ENCODE data around the gene KLHL8. TPM values are rescaled to one million over a fixed set of nuclear protein-coding genes. Genes with fewer than 3 reads are reported as not detected.

KLHL8 gene
- total RNA-seq, 2 donors from 2014 or later: 4.9 to 12.2 TPM

DNA sequence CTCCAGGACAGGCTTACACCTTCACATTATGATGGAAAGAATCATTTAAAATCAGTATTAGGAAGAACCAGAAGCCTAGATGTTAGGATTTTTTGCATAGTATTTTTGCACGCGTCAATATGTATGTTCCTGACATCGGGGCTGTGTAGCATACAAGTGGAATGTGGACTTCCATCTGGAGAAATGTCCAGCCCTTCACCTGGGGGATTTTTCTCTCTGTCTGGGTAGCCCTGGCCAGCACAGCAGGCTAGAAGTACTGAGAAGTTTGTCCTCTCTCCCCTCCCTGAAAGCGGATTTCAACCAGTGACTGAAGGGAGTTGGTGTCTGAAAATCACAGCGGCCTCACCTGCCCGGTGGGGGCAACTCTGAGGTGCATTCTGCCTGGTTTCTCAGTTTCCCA is 10.4 kb upstream of the KLHL8 start:
- Histone ChIP-seq H3K27ac (no peak overlapping the region), H3K27me3 (replicated peaks; ENCODE audit: insufficient read depth) (no peaks in the 10 kb centered on the region), H3K4me1 (ENCODE audit: control insufficient read depth in 1 of 2, low read depth in 2 of 2) (no peaks in the 10 kb centered on the region), H3K4me3 (no peak overlapping the region), H3K36me3 (no peaks in the 10 kb centered on the region), H3K9me3 (no peaks in the 10 kb centered on the region)
- TF ChIP-seq, protein P1, sequence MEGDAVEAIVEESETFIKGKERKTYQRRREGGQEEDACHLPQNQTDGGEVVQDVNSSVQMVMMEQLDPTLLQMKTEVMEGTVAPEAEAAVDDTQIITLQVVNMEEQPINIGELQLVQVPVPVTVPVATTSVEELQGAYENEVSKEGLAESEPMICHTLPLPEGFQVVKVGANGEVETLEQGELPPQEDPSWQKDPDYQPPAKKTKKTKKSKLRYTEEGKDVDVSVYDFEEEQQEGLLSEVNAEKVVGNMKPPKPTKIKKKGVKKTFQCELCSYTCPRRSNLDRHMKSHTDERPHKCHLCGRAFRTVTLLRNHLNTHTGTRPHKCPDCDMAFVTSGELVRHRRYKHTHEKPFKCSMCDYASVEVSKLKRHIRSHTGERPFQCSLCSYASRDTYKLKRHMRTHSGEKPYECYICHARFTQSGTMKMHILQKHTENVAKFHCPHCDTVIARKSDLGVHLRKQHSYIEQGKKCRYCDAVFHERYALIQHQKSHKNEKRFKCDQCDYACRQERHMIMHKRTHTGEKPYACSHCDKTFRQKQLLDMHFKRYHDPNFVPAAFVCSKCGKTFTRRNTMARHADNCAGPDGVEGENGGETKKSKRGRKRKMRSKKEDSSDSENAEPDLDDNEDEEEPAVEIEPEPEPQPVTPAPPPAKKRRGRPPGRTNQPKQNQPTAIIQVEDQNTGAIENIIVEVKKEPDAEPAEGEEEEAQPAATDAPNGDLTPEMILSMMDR (IDR thresholded peaks at IDR 0.05): no peak
- ATAC-seq (ENCODE audit: insufficient number of reproducible peaks, low FRiP score, low read depth) (no peak), DNase-seq (ENCODE audit: low spot score) (no peak)

DNA sequence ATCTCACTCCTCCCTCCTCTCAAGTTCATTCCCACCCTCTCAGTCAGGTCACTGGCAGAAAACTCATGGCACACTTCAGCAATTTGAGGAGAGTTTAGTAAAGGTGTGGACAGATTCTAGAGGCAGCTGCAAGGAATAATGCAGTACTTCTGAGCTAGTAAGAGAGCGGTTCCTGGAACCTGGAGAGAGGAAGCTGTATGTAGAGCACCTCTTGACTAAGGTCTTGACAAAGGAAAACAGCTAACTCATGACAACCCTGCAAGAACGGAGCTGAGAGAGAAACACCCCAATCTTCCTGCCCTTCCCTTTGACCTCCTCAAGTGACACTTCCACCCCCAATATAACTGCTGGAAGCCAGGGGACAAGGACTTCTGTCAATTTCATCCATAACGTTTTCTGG is 9.6 kb upstream of the KLHL8 start:
- no peaks in the 10 kb centered on the region for H3K27me3 ChIP-seq (replicated peaks; ENCODE audit: insufficient read depth)
- no peak overlapping the region for H3K27ac ChIP-seq
- DNase-seq (ENCODE audit: low spot score): no peak
- no peak for ATAC-seq (ENCODE audit: insufficient number of reproducible peaks, low FRiP score, low read depth)
- H3K4me3 ChIP-seq: no peak overlapping the region
- no peaks in the 10 kb centered on the region for H3K4me1 ChIP-seq (ENCODE audit: control insufficient read depth in 1 of 2, low read depth in 2 of 2)
- TF ChIP-seq, protein P1 (IDR thresholded peaks at IDR 0.05): no peak
- H3K9me3 ChIP-seq: no peaks in the 10 kb centered on the region
- H3K36me3 ChIP-seq: no peaks in the 10 kb centered on the region

DNA sequence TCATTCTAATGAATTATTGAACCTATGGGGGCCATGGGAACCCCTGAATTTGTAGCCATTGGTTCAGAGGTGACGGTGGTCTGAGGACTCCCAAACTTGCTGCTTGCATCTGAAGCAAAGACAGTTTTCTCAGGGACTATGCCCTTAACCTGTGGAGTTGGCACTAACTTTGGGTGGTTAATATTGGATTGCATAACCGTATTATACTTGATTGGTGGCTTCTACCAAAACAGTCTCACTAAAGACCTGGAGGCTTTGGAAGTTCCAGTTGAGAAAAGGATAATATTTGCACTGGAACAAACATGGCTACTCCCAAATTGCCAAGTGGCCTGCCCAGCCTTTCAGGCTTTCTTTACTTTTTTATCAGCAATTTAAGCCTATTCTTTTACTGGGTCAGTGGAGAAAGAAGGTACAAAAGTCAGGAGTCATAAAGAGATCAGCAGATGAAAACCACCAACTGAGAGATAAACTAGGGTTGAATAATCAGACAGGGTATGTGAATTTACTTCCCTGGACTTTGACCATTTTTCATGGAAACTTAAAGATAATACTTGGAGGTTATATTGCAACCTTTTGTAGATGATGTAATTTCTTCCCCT is 7.9 kb upstream of the KLHL8 start:
- no peak for DNase-seq (ENCODE audit: low spot score)
- TF ChIP-seq, protein P1 (IDR thresholded peaks at IDR 0.05): no peak

DNA sequence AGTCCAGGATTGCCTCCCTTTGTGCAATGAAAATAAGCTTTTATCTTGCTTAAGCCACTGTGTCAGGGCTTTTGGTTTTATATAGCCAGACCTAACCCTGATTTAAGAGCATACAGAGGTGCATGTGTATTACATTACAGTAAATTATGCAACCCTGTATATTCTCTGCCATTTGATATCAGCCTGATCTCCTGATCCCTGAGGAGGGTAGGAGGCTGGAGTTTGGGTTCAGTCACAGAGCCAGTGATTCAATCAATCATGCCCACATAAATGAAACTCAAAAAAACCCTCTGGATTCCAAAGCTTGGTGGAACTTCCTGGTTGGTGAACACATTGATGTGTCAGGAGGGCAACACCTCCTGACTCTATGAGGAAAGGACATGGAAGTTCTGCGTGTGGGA is 7.3 kb upstream of the KLHL8 start:
- Histone ChIP-seq H3K27ac (no peak overlapping the region), H3K9me3 (no peaks in the 10 kb centered on the region), H3K4me1 (ENCODE audit: control insufficient read depth in 1 of 2, low read depth in 2 of 2) (no peaks in the 10 kb centered on the region), H3K36me3 (no peaks in the 10 kb centered on the region), H3K27me3 (replicated peaks; ENCODE audit: insufficient read depth) (no peaks in the 10 kb centered on the region), H3K4me3 (no peak overlapping the region)
- TF ChIP-seq, protein P1 (IDR thresholded peaks at IDR 0.05): no peak
- ATAC-seq (ENCODE audit: insufficient number of reproducible peaks, low FRiP score, low read depth) (no peak), DNase-seq (ENCODE audit: low spot score) (no peak)

More for the DNA sequence above, 7.9 kb upstream of the KLHL8 start:
- Histone ChIP-seq H3K4me3 (no peak overlapping the region), H3K36me3 (no peaks in the 10 kb centered on the region), H3K27ac (no peak overlapping the region), H3K9me3 (no peaks in the 10 kb centered on the region), H3K27me3 (replicated peaks; ENCODE audit: insufficient read depth) (no peaks in the 10 kb centered on the region), H3K4me1 (ENCODE audit: control insufficient read depth in 1 of 2, low read depth in 2 of 2) (no peaks in the 10 kb centered on the region)
- ATAC-seq (ENCODE audit: insufficient number of reproducible peaks, low FRiP score, low read depth): no peak

DNA sequence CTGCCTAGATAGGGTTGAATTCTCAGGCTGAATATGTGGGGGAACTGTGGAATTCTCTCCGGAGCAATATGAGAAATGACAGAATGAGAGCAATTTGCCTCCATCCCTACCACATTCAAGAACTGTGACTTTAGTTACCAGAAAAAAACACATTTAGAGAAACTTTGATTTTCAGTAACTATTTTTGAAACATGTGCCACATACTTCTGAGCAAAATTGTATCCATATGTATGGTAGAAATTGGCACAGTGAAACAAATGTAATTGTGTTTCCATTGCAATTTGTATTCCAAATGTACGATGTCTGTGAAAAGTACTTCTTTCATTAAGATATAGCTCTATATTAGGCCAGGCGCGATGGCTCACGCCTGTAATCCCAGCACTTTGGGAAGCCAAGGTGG is 5.5 kb upstream of the KLHL8 start:
- no peak for ATAC-seq (ENCODE audit: insufficient number of reproducible peaks, low FRiP score, low read depth)
- TF ChIP-seq, protein P1 (IDR thresholded peaks at IDR 0.05): no peak
- Histone ChIP-seq H3K9me3 (no peaks in the 10 kb centered on the region), H3K27ac (no peak overlapping the region), H3K4me1 (ENCODE audit: control insufficient read depth in 1 of 2, low read depth in 2 of 2) (no peaks in the 10 kb centered on the region), H3K4me3 (no peak overlapping the region), H3K36me3 (no peaks in the 10 kb centered on the region), H3K27me3 (replicated peaks; ENCODE audit: insufficient read depth) (no peaks in the 10 kb centered on the region)
- no peak for DNase-seq (ENCODE audit: low spot score)
